Central memory CD8-positive, alpha-beta T cell (primary cell): ENCODE measurements around the gene EFCAB5.
"Not testable (repeated sequence)": the region's sequence is repeated elsewhere in the genome, so short reads cannot be mapped to it uniquely, and the experiment has no call there.

Source experiments
- ATAC-seq: fragments of 150-1000 bp; cut with Tn5 transposase; replicated peaks from 2 replicates; pipeline ENCODE4 v1.10.0; 2022; ENCODE audit warnings: mild to moderate bottlenecking, moderate FRiP score, moderate number of reproducible peaks; ENCODE audit not compliant: poor library complexity, severe bottlenecking; ENCODE audit errors: extremely low read depth
- DNase-seq, 2 donors: peaks; one replicate each; pipeline ENCODE4 v3.0.0; 2021; ENCODE audit warnings: low spot score in 2 of 2
- H3K27ac Mint-ChIP-seq: one replicate; pipeline ENCODE4 v1.8.0; 2022; ENCODE audit warnings: low read depth, mild to moderate bottlenecking, moderate library complexity, mixed read lengths
- H3K27me3 Mint-ChIP-seq: one replicate; pipeline ENCODE4 v1.8.0; 2022; ENCODE audit warnings: mixed read lengths
- H3K36me3 Mint-ChIP-seq: one replicate; pipeline ENCODE4 v1.8.0; 2022; ENCODE audit warnings: mild to moderate bottlenecking, moderate library complexity, mixed read lengths; ENCODE audit not compliant: insufficient read depth
- H3K4me1 Mint-ChIP-seq: one replicate; pipeline ENCODE4 v1.8.0; 2022; ENCODE audit warnings: mixed read lengths
- H3K4me3 Mint-ChIP-seq: one replicate; pipeline ENCODE4 v1.8.0; 2022; ENCODE audit warnings: mild to moderate bottlenecking, moderate library complexity, mixed read lengths
- H3K9me3 Mint-ChIP-seq: one replicate; pipeline ENCODE4 v1.8.0; 2022; ENCODE audit warnings: mixed read lengths

EFCAB5 gene

DNA sequence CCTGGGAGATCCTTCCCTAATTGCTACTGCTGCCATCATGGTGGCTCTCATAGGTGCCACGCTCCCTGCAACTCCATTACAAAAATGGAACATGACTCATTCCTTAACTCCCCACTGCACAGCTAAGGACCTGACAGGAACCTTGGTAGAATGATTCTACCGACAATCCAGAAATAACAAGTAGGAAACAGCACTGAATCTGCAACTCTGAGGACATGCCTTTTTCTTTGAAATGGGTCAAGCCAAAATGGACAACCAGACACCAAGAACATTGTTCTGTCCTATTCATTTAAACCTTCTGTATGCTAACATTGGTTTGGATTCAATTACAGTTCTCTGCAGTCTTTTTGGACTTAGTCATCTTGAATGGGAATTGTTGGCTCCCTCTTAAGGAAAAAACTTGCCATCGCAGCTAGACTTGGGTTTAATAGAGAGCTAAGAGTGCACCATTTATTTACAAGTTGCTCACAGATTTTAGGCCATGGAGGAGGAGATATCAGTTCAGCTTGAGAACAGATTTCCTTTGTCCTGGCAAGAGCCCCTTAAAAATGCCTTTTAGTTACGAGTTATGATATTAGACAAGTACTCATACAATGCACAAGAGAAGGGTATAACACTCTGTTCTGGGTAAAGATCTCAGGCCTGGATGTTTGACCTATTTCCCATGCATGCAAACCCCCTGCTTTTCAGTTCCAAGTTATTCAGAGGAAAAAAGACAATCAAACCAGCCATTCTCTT lies 154.2 kb downstream of the EFCAB5 start:
- peaks cover 8% of the 10 kb centered on the region for H3K4me1 Mint-ChIP-seq
- DNase-seq (no peak), ATAC-seq (no peak)
- H3K36me3 Mint-ChIP-seq = peaks cover 3% of the 10 kb centered on the region
- H3K9me3 Mint-ChIP-seq = no peaks in the 10 kb centered on the region
- no peak overlapping the region for H3K27ac Mint-ChIP-seq
- H3K27me3 Mint-ChIP-seq = peaks cover 43% of the 10 kb centered on the region
- no peak overlapping the region for H3K4me3 Mint-ChIP-seq

DNA sequence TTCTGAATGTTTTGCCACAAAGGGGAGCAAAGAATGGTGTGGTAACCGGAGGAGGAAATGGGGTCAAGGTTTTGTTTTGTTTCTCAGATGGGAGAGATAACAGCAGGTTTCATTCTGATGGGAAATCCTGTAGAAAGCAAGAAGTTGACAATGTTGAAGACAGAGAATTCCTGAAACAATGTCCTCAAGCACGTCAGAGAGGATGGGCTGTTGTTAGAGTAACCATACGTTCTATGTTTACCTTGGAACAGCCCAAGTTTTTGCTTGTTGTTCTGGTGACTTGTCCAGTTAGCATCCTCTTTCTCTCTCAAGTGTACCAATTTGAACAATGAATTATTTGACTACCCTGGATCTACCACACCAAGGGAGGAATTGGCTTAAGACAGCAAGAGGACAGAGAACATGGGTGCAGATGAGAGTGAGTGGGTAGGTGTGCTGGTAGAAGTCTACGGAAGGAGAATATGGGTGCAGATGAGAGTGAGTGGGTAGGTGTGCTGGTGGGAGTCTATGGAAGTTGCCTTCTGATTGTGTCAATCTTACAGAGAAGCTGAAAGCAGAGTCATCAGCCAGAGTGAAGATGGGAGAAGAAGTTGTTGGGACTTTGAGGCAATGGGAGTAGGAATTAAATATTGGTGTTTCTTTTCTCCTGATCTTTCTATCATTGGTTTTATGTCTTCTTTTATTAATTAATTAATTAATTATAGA lies 160.4 kb downstream of the EFCAB5 start:
- no peaks in the 10 kb centered on the region for H3K36me3 Mint-ChIP-seq
- no peak for DNase-seq
- peaks cover 6% of the 10 kb centered on the region for H3K4me1 Mint-ChIP-seq
- no peak for ATAC-seq
- H3K27me3 Mint-ChIP-seq = peaks cover 10% of the 10 kb centered on the region
- H3K9me3 Mint-ChIP-seq = no peaks in the 10 kb centered on the region
- H3K27ac Mint-ChIP-seq = no peak overlapping the region
- H3K4me3 Mint-ChIP-seq = no peak overlapping the region

DNA sequence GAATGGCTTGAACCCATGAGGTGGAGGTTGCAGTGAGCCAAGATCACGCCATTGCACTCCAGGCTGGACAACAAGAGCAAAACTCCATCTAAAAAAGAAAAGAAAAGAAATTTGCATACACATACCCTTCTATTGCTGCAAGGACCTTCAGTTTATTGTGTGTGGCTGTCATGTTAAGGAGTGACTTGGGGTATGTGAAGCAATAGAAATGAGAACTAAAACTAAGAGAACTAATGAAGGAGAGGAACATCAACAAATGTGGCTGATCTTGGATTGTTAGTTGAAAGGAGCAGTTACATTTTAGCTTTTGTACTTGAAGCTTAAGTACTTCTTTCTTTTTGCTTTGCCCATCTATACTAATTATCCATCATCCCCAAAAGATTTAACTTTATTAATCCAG lies 162.5 kb downstream of the EFCAB5 start:
- peaks cover 6% of the 10 kb centered on the region for H3K4me1 Mint-ChIP-seq
- no peak overlapping the region for H3K4me3 Mint-ChIP-seq
- H3K27me3 Mint-ChIP-seq = peaks cover 2% of the 10 kb centered on the region
- DNase-seq (no peak), ATAC-seq (no peak)
- H3K27ac Mint-ChIP-seq = no peak overlapping the region
- peaks cover 1% of the 10 kb centered on the region for H3K36me3 Mint-ChIP-seq
- H3K9me3 Mint-ChIP-seq = no peaks in the 10 kb centered on the region

DNA sequence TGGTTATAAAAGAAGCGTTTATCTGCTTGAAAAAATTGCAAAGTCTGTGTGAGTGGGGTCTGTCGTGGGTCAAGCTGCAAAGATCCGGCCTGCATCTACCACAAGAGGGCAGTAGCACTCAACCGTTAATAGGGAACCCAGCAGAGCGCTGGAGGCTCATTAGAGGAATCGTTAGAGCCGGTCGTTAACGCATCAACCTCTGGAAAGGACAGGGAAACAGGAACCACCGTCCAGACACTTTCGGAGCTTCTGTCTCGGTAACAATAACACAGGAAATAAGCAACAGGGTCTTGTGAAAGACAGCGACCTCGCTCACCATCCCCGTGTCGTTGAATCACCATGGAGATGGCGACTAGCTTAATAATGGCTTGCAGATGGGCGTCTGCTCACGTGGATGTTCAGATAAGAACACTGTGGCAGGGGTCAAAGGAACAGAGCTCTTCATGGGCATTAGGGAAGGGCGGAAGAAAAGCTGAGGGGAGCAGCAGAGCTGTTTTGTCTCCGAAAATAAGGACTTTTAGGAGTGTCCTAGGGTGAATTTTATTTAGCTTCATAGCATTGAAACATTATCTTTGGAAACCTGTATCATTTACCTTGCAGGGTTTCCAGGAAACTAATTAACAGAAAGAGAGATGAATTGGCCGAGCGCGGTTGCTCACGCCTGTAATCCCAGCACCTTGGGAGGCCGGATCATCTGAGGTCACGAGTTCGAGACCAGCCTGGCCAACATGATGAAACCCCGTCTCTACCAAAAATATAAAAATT lies 163.3 kb downstream of the EFCAB5 start:
- H3K36me3 Mint-ChIP-seq = peaks cover 2% of the 10 kb centered on the region
- peaks cover 6% of the 10 kb centered on the region for H3K4me1 Mint-ChIP-seq
- peak overlapping the region; percentile 41 for H3K27ac Mint-ChIP-seq
- H3K27me3 Mint-ChIP-seq = no peaks in the 10 kb centered on the region
- peak; percentile 92 for ATAC-seq
- peak; percentile 46 for DNase-seq
- H3K9me3 Mint-ChIP-seq = no peaks in the 10 kb centered on the region
- H3K4me3 Mint-ChIP-seq = peak overlapping the region; percentile 82

DNA sequence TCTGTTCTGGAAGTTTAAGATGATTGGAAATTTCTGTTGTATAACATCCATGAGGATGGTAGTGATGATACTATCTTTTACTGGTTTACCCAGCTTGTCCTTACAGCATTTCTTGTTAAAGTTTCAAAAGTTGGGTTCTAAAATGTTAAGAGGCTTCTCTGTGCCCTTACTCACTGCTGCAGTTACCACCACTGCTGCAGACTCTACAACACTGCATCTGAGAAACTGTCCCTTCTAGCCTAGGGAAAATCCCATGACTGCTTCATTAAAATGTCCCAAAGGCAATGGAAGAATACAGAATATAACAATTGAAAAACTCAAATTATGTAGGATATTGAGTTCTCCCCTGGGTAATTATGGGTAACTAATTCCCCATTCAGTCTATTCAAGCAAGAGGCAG lies 171.4 kb downstream of the EFCAB5 start:
- no peak overlapping the region for H3K27ac Mint-ChIP-seq
- H3K36me3 Mint-ChIP-seq = peaks cover 11% of the 10 kb centered on the region
- ATAC-seq (no peak), DNase-seq (no peak)
- H3K27me3 Mint-ChIP-seq = no peaks in the 10 kb centered on the region
- no peaks in the 10 kb centered on the region for H3K9me3 Mint-ChIP-seq
- H3K4me1 Mint-ChIP-seq = peaks cover 18% of the 10 kb centered on the region
- H3K4me3 Mint-ChIP-seq = no peak overlapping the region

DNA sequence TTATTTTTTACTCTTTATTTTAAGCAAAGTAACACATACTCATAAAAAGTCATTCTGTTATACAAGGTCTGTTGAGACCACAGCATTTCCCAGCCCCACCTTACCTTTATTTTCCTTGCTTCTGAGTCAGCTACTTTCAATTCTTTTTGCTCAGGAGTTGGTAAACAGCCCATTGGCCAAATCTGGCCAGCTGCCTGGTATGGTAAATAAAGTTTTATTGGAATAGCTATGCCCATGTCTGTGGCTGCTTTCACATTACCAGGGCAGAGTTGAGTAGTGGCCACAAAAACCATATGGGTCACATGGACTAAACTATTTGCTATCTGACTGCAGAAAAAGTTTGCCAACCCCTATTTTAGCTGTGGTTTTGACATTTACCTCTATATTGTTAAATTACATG lies 171.8 kb downstream of the EFCAB5 start:
- ATAC-seq (no peak), DNase-seq (no peak)
- no peaks in the 10 kb centered on the region for H3K27me3 Mint-ChIP-seq
- H3K9me3 Mint-ChIP-seq = no peaks in the 10 kb centered on the region
- H3K36me3 Mint-ChIP-seq = peaks cover 11% of the 10 kb centered on the region
- H3K4me3 Mint-ChIP-seq = no peak overlapping the region
- H3K4me1 Mint-ChIP-seq = peaks cover 22% of the 10 kb centered on the region
- no peak overlapping the region for H3K27ac Mint-ChIP-seq

DNA sequence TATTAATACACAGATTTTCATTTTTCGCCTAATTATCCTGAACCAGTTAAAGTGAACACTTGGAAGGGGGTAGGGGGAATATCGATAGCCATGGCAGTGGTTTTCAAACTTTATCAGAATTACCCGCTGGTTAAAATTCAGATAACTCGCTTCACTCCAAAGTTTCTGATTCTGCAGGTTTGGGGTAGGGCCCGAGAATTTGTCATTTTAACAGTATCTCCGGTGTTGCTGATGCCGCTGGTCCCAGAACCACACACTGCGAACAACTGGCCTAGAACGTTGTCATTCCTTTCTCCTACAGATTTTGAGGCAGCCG lies 174.9 kb downstream of the EFCAB5 start:
- Mint-ChIP-seq H3K36me3 (peaks cover 31% of the 10 kb centered on the region), H3K4me3 (peak overlapping the region; percentile 94), H3K27ac (peak overlapping the region; percentile 99), H3K27me3 (no peaks in the 10 kb centered on the region), H3K4me1 (peaks cover 43% of the 10 kb centered on the region), H3K9me3 (no peaks in the 10 kb centered on the region)
- DNase-seq (no peak), ATAC-seq (peak; percentile 13)

DNA sequence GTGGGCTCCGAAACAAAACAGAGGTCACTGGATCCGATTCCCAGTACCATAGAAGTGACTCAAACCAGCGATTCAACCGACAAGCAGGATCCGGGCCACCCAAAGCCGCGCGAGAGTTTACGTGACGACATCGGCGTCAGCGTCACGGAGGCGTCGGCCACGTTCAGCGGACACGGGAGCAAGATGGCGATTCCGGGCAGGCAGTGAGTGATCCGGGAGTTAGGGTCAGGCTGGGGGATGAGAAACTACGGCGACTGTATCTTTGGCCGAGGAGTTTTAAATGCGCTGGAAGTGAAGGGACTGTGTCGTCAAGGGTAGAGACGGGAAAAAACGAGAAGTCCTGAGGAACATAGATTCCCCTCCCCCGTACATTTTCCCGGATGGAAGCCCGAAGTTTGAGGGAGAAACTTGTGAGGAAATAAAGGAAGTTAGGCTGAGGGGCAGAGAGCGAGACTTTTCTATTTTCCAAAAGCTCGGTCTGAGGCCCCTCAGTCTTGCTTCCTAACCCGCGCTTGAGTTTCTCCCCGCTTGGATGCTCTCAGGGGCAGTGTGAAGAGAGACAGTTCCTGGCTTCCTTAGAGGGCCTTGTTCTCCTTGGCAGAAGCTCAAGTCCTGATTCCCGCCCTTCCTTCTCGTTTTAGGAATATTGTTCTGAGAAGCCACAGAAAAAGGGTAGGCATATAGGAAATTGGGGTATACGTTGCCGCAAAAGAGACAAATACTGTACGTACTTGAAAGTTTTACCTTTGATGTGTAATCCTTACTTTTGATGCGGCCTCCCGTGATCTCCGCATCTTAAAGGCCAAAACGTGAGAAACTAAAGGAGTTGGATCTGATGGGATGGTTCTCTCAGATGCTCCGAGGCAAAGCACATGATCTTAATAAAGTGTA lies 175.5 kb downstream of the EFCAB5 start, which contains the start of gene NSRP1:
TSS of gene NSRP1 (plus strand) at position 156 of the 891 bp plus-strand sequence. CDS start at position 184, 28 bp downstream.
- H3K36me3 Mint-ChIP-seq = peaks cover 36% of the 10 kb centered on the region
- peaks cover 48% of the 10 kb centered on the region for H3K4me1 Mint-ChIP-seq
- H3K4me3 Mint-ChIP-seq = peak within 1 kb of the TSS; percentile 94
- peak; percentile 78 to 88 for DNase-seq
- peak; percentile 98 for ATAC-seq
- H3K9me3 Mint-ChIP-seq = no peaks in the 10 kb centered on the region
- peak within 1 kb of the TSS; percentile 99 for H3K27ac Mint-ChIP-seq
- no peaks in the 10 kb centered on the region for H3K27me3 Mint-ChIP-seq

DNA sequence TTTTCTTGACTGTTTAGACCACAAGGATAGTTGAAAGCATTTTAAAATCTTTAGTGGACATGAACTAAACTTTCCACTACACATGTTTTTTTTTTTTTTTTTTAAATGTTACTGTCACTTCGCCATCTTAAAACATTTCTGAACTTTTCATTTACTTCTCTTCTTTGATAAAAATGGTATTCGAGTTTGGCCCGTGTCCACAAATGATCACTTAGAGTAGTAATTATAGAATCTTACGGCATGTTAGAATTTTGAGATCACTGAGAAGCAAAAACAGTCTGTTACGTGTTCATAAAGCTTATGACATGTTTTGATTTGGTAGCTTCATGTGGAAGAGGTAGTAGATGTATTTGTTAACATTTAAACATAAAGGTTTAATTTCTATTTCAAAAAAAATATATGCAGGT lies 176.2 kb downstream of the EFCAB5 start:
- peaks cover 49% of the 10 kb centered on the region for H3K4me1 Mint-ChIP-seq
- DNase-seq = no peak

DNA sequence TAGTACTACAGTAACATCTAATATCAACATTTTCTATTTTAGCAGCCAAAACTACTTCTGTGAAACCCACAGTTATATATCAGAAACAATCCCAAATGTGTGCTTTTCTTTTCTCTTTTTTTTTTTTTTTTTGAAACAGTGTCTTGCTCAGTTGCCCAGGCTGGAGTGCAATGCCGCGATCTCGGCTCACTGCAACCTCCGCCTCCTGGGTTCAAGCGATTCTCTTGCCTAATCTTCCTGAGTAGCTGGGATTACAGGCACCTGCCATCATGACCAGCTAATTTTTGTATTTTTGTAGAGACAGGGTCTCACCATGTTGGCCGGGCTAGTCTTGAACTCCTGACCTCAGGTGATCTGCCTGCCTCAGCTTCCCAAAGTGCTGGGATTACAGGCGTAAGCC lies 177.2 kb downstream of the EFCAB5 start:
- H3K9me3 Mint-ChIP-seq, DNase-seq, ATAC-seq, H3K27me3 Mint-ChIP-seq: not testable (repeated sequence)
- H3K4me1 Mint-ChIP-seq = peaks cover 49% of the 10 kb centered on the region
- H3K4me3 Mint-ChIP-seq = peak overlapping the region; percentile 94
- peaks cover 45% of the 10 kb centered on the region for H3K36me3 Mint-ChIP-seq
- H3K27ac Mint-ChIP-seq = peak overlapping the region; percentile 99

More for the DNA sequence above, 176.2 kb downstream of the EFCAB5 start:
- Mint-ChIP-seq H3K9me3 (no peaks in the 10 kb centered on the region), H3K4me3 (peak overlapping the region; percentile 94), H3K27me3 (no peaks in the 10 kb centered on the region), H3K27ac (peak overlapping the region; percentile 99), H3K36me3 (peaks cover 41% of the 10 kb centered on the region)
- ATAC-seq = no peak

DNA sequence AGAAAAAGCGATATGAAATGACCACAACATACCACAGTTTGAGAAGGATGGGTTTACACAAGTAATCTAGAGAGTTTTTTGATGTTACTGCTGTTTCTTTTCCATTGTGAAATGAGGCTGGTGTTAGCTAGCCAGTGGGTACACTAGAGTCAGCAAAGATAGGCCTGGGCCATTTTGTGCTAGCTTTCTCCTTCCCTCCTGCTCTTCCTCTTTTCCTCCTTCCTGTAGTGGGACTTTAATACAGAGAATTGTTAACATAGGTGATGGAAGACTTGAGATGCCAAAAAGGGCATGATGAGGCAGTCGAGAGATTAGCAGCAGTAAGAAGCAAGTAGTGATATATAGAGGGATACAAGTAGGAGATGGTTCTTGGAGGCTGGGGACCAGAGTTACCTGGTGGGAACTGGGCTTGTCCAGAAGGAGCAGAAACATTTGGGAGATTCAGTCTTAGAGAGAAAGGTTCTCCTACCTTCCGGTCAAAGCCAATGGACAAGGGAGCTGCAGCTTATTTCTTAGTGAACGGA lies 182.9 kb downstream of the EFCAB5 start:
- no peaks in the 10 kb centered on the region for H3K27me3 Mint-ChIP-seq
- no peaks in the 10 kb centered on the region for H3K9me3 Mint-ChIP-seq
- no peak for ATAC-seq
- H3K36me3 Mint-ChIP-seq = peaks cover 34% of the 10 kb centered on the region
- no peak for DNase-seq
- H3K4me1 Mint-ChIP-seq = peaks cover 42% of the 10 kb centered on the region
- no peak overlapping the region for H3K4me3 Mint-ChIP-seq
- H3K27ac Mint-ChIP-seq = no peak overlapping the region

DNA sequence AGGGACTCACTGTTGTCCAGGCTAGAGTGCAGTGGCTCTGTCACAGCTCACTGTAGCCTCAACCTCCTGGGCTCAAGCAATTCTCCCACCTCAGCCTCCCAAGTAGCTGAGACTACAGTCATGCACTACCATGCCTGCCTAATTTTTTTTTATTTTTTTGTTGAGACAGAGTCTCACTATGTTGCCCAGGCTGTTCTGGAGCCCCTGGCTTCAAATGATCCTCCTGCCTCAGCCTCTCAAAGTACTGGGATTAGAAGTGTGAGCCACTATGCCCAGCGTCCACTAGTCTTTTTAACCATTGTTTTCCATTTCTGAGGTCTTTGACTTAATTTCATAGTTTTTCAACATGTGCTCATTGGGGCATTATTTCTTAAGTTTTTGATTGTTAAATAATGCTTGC lies 188.7 kb downstream of the EFCAB5 start:
- H3K4me3 Mint-ChIP-seq = no peak overlapping the region
- no peaks in the 10 kb centered on the region for H3K27me3 Mint-ChIP-seq
- ATAC-seq = no peak
- H3K9me3 Mint-ChIP-seq = no peaks in the 10 kb centered on the region
- H3K27ac Mint-ChIP-seq = peak overlapping the region; percentile 25
- DNase-seq = no peak
- H3K36me3 Mint-ChIP-seq = peaks cover 25% of the 10 kb centered on the region
- H3K4me1 Mint-ChIP-seq = peaks cover 34% of the 10 kb centered on the region
